ENCODE results near the gene SLC18A2.
A peak's percentile ranks its signal among the peaks of the same experiment; 100 is the strongest.

The SLC18A2 gene

GRCh38 chr10:117316701-117317100 is 75.8 kb downstream of the SLC18A2 start:
- H3K9me2 ChIP-seq (ENCODE audit: low read depth, low read length): no peaks in the 10 kb centered on the region
- no peaks in the 10 kb centered on the region for H3K4me1 ChIP-seq (ENCODE audit: insufficient read depth, low read length, severe bottlenecking)
- peaks cover 2% of the 10 kb centered on the region; the same call in 1 of the 2 replicates for H4K20me1 ChIP-seq (ENCODE audit: insufficient read depth, low read length)
- no peak for TF ChIP-seq CTCF (IDR thresholded peaks at IDR 0.05; ENCODE audit: low read length)
- TF ChIP-seq EZH2 (IDR thresholded peaks at IDR 0.05; ENCODE audit: borderline replicate concordance, low read length): no peak
- no peaks in the 10 kb centered on the region for H3K79me2 ChIP-seq (ENCODE audit: insufficient read depth, low read length)
- H3K9ac ChIP-seq (ENCODE audit: low read length): no peak overlapping the region
- H3K27me3 ChIP-seq (ENCODE audit: insufficient read depth, low read length): no peaks in the 10 kb centered on the region
- no peaks in the 10 kb centered on the region; the same call in 1 of the 2 replicates for H3F3A ChIP-seq (ENCODE audit: insufficient read depth, low read length)
- H3K4me3 ChIP-seq (ENCODE audit: low read depth, low read length, poor library complexity, severe bottlenecking): no peak overlapping the region
- H2AFZ ChIP-seq (ENCODE audit: low read length): no peak overlapping the region
- no peaks in the 10 kb centered on the region for H3K9me3 ChIP-seq (ENCODE audit: low read length)
- H3K4me2 ChIP-seq (ENCODE audit: low read length): no peak overlapping the region
- no peak overlapping the region for H3K27ac ChIP-seq (ENCODE audit: low read depth, low read length, poor library complexity, severe bottlenecking)
- no peaks in the 10 kb centered on the region for H3K36me3 ChIP-seq (ENCODE audit: insufficient read depth, low read length)

- H4K20me1 ChIP-seq (ENCODE audit: insufficient read depth, low read length): peaks cover 2% of the 10 kb centered on the region; the same call in 1 of the 2 replicates
- H3K4me3 ChIP-seq (ENCODE audit: low read depth, low read length, poor library complexity, severe bottlenecking): no peak overlapping the region
- H3K27ac ChIP-seq (ENCODE audit: low read depth, low read length, poor library complexity, severe bottlenecking): no peak overlapping the region
- no peaks in the 10 kb centered on the region; the same call in 1 of the 2 replicates for H3F3A ChIP-seq (ENCODE audit: insufficient read depth, low read length)
- no peaks in the 10 kb centered on the region for H3K79me2 ChIP-seq (ENCODE audit: insufficient read depth, low read length)
- no peaks in the 10 kb centered on the region for H3K4me1 ChIP-seq (ENCODE audit: insufficient read depth, low read length, severe bottlenecking)
- no peak overlapping the region for H3K9ac ChIP-seq (ENCODE audit: low read length)
- H3K9me3 ChIP-seq (ENCODE audit: low read length): no peaks in the 10 kb centered on the region
- H3K27me3 ChIP-seq (ENCODE audit: insufficient read depth, low read length): no peaks in the 10 kb centered on the region
- no peak overlapping the region for H3K4me2 ChIP-seq (ENCODE audit: low read length)
- H2AFZ ChIP-seq (ENCODE audit: low read length): no peak overlapping the region
- H3K9me2 ChIP-seq (ENCODE audit: low read depth, low read length): no peaks in the 10 kb centered on the region
- no peaks in the 10 kb centered on the region for H3K36me3 ChIP-seq (ENCODE audit: insufficient read depth, low read length)
- TF ChIP-seq EZH2 (IDR thresholded peaks at IDR 0.05; ENCODE audit: borderline replicate concordance, low read length) (no peak), CTCF (IDR thresholded peaks at IDR 0.05; ENCODE audit: low read length) (peak; percentile 43; the same call in 1 of the 2 replicates)
Observed at GRCh38 chr10:117318909-117319308, 78.0 kb downstream of the SLC18A2 start.

GRCh38 chr10:117320050-117320665 is 79.2 kb downstream of the SLC18A2 start:
- Histone ChIP-seq H4K20me1 (ENCODE audit: insufficient read depth, low read length) (peaks cover 2% of the 10 kb centered on the region; the same call in 1 of the 2 replicates), H3K79me2 (ENCODE audit: insufficient read depth, low read length) (no peaks in the 10 kb centered on the region), H3K27ac (ENCODE audit: low read depth, low read length, poor library complexity, severe bottlenecking) (no peak overlapping the region), H3K36me3 (ENCODE audit: insufficient read depth, low read length) (0 out of 2 replicates have a peak, but pooled peaks cover 3% of the 10 kb centered on the region), H3K4me1 (ENCODE audit: insufficient read depth, low read length, severe bottlenecking) (no peaks in the 10 kb centered on the region), H3K4me3 (ENCODE audit: low read depth, low read length, poor library complexity, severe bottlenecking) (no peak overlapping the region), H3K27me3 (ENCODE audit: insufficient read depth, low read length) (no peaks in the 10 kb centered on the region), H3K9ac (ENCODE audit: low read length) (no peak overlapping the region), H3K9me3 (ENCODE audit: low read length) (no peaks in the 10 kb centered on the region), H3K9me2 (ENCODE audit: low read depth, low read length) (no peaks in the 10 kb centered on the region), H3K4me2 (ENCODE audit: low read length) (no peak overlapping the region), H3F3A (ENCODE audit: insufficient read depth, low read length) (no peaks in the 10 kb centered on the region; the same call in none of the 2 replicates), H2AFZ (ENCODE audit: low read length) (no peak overlapping the region)
- no peak for TF ChIP-seq EZH2 (IDR thresholded peaks at IDR 0.05; ENCODE audit: borderline replicate concordance, low read length)
- TF ChIP-seq CTCF (IDR thresholded peaks at IDR 0.05; ENCODE audit: low read length): peak; percentile 71

Measured in OCI-LY1 (cell line).